Epidermal melanocyte (primary cell): ENCODE data around the gene C8A.

ENCODE experiments used
- DNase-seq: peaks from one replicate; pipeline ENCODE4 v3.0.0; 2011; ENCODE audit warnings: low spot score; ENCODE audit not compliant: insufficient read length

The C8A gene

GRCh38 chr1:56925193-56925592, 70.6 kb downstream of the C8A start:
- DNase-seq: no peak

- DNase-seq: no peak
These were observed 72.6 kb downstream of the C8A start for GRCh38 chr1:56927171-56927570.

GRCh38 chr1:56927986-56928385, 73.4 kb downstream of the C8A start:
- DNase-seq: no peak

- DNase-seq: no peak
These were observed 74.9 kb downstream of the C8A start for GRCh38 chr1:56929492-56929891.

GRCh38 chr1:56931211-56931610, 76.6 kb downstream of the C8A start:
- DNase-seq: no peak

- no peak for DNase-seq
These were observed 77.1 kb downstream of the C8A start for GRCh38 chr1:56931686-56932085.

- DNase-seq: no peak
These were observed 78.6 kb downstream of the C8A start for GRCh38 chr1:56933161-56933560.

GRCh38 chr1:56933606-56934005, 79.0 kb downstream of the C8A start:
- no peak for DNase-seq

- no peak for DNase-seq
These were observed 79.9 kb downstream of the C8A start for GRCh38 chr1:56934430-56935060.

- no peak for DNase-seq
These were observed 84.0 kb downstream of the C8A start for GRCh38 chr1:56938646-56939045.

- no peak for DNase-seq
These were observed 84.6 kb downstream of the C8A start for GRCh38 chr1:56939209-56939608.

GRCh38 chr1:56940039-56940438, 85.4 kb downstream of the C8A start:
- DNase-seq: no peak

GRCh38 chr1:56948403-56949023, 93.9 kb downstream of the C8A start:
- DNase-seq: no peak

- DNase-seq: no peak
These were observed 97.9 kb downstream of the C8A start for GRCh38 chr1:56952501-56952900.

GRCh38 chr1:56953386-56953785, 98.8 kb downstream of the C8A start:
- no peak for DNase-seq

GRCh38 chr1:56954664-56955063, 100.1 kb downstream of the C8A start:
- no peak for DNase-seq

- no peak for DNase-seq
These were observed 103.3 kb downstream of the C8A start for GRCh38 chr1:56957931-56958330.

- no peak for DNase-seq
These were observed 103.9 kb downstream of the C8A start for GRCh38 chr1:56958526-56958925.

- DNase-seq: no peak
These were observed 106.8 kb downstream of the C8A start for GRCh38 chr1:56961426-56961825.

GRCh38 chr1:56963667-56964066, 109.1 kb downstream of the C8A start:
- DNase-seq: no peak

- DNase-seq: no peak
These were observed 109.9 kb downstream of the C8A start for GRCh38 chr1:56964349-56965017.

- no peak for DNase-seq
These were observed 110.6 kb downstream of the C8A start for GRCh38 chr1:56965191-56965590.
